ENCODE data around the gene STXBP2. TPM values are rescaled to one million over a fixed set of nuclear protein-coding genes. Genes with fewer than 3 reads are reported as not detected.

STXBP2 gene
- total and polyA plus RNA-seq, 8 donors = 32.5 to 277 (median 41.7) TPM

- no peak overlapping the region for H3K4me3 ChIP-seq
- peaks cover 0 to 21% of the 10 kb centered on the region in 2 donors for H3K36me3 ChIP-seq
- intact Hi-C loops (cut with DNase I) = no loop called here
- DNase-seq (no peak), ATAC-seq (no peak)
- H3K27ac ChIP-seq = no peak overlapping the region
- no peak for TF ChIP-seq CTCF (IDR thresholded peaks at IDR 0.05)
- H3K27me3 ChIP-seq = peaks cover 0 to 13% of the 10 kb centered on the region in 2 donors
- H3K4me1 ChIP-seq = peaks cover 14 to 41% of the 10 kb centered on the region in 2 donors
- no peaks in the 10 kb centered on the region for H3K9me3 ChIP-seq
These were observed 5.3 kb upstream of the STXBP2 start for GRCh38 chr19:7631577-7631976.

GRCh38 chr19:7632340-7633203 is 4.3 kb upstream of the STXBP2 start:
- intact Hi-C loops (cut with DNase I) = no loop called here
- H3K4me3 ChIP-seq = no peak overlapping the region
- peaks cover 0 to 13% of the 10 kb centered on the region in 2 donors for H3K36me3 ChIP-seq
- no peak overlapping the region for H3K27ac ChIP-seq
- peaks cover 0 to 23% of the 10 kb centered on the region in 2 donors for H3K27me3 ChIP-seq
- peaks cover 14 to 41% of the 10 kb centered on the region in 2 donors for H3K4me1 ChIP-seq
- ATAC-seq (no peak), DNase-seq (peak in 1 of 4 donors; percentile 74)
- TF ChIP-seq CTCF (IDR thresholded peaks at IDR 0.05) = no peak
- no peaks in the 10 kb centered on the region for H3K9me3 ChIP-seq

GRCh38 chr19:7633698-7634097 is 3.2 kb upstream of the STXBP2 start, which contains the start of gene PCP2:
Gene PCP2, minus strand, starts transcription at chr19:7633719. Its CDS starts 262 bp downstream, at chr19:7633457.
- no peak for TF ChIP-seq CTCF (IDR thresholded peaks at IDR 0.05)
- H3K27ac ChIP-seq = no peak within 1 kb of the TSS
- no peaks in the 10 kb centered on the region for H3K9me3 ChIP-seq
- peaks cover 0 to 13% of the 10 kb centered on the region in 2 donors for H3K36me3 ChIP-seq
- H3K4me3 ChIP-seq = no peak within 1 kb of the TSS
- ATAC-seq (no peak), DNase-seq (no peak)
- peaks cover 8 to 42% of the 10 kb centered on the region in 2 donors for H3K4me1 ChIP-seq
- peaks cover 0 to 29% of the 10 kb centered on the region in 2 donors for H3K27me3 ChIP-seq
- intact Hi-C loops (cut with DNase I) = no loop called here

- DNase-seq = no peak
- ATAC-seq = no peak
- peaks cover 0 to 17% of the 10 kb centered on the region in 2 donors for H3K36me3 ChIP-seq
- peaks cover 1 to 40% of the 10 kb centered on the region in 2 donors for H3K4me1 ChIP-seq
- H3K4me3 ChIP-seq = no peak overlapping the region
- H3K9me3 ChIP-seq = no peaks in the 10 kb centered on the region
- no peak overlapping the region for H3K27ac ChIP-seq
- H3K27me3 ChIP-seq = peaks cover 0 to 29% of the 10 kb centered on the region in 2 donors
- TF ChIP-seq CTCF (IDR thresholded peaks at IDR 0.05) = no peak
- intact Hi-C loops (cut with DNase I) = no loop called here
These were observed 1.2 kb upstream of the STXBP2 start for GRCh38 chr19:7635670-7636069.

GRCh38 chr19:7636317-7636690 is 606 bp upstream of the STXBP2 start:
- Histone ChIP-seq H3K4me1 (peaks cover 0 to 33% of the 10 kb centered on the region in 2 donors), H3K4me3 (peak overlapping the region; percentile 60 to 90), H3K27me3 (peaks cover 0 to 29% of the 10 kb centered on the region in 2 donors), H3K27ac (peak overlapping the region in 1 of 2 donors; percentile 95), H3K9me3 (no peaks in the 10 kb centered on the region), H3K36me3 (peaks cover 0 to 21% of the 10 kb centered on the region in 2 donors)
- ATAC-seq (no peak), DNase-seq (no peak)
- no peak for TF ChIP-seq CTCF (IDR thresholded peaks at IDR 0.05)
- intact Hi-C loops (cut with DNase I) = no loop called here
